ENCODE measurements around the gene RAPGEF1. TPM values are rescaled to one million over a fixed set of nuclear protein-coding genes. Genes with fewer than 3 reads are reported as not detected.

The RAPGEF1 gene
- total RNA-seq, 6 experiments from 2014 or later: 22.9 to 53.6 (median 30.2) TPM

DNA sequence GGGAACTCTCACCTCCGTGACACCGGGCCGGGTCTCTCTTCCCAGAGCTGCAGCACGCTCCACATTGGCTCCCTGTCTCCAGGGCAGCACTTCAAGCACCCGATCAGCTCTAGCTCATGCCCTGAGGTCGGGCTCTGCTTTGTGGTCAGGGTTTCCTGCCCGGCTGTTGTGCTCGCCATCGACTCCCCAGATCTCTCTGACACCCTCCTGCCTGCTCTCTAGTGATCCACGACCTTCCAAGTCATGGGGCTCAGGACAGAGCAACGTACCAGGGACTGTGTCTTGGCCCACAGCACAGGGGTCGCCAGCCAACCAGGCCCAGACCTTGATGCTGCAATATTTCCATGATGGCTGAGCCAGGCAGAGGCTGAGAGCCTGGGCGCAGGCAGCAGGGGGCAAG lies 149.4 kb downstream of the RAPGEF1 start:
- 59% methylated on average over 6 of the region's 13 CpGs for WGBS (ENCODE audit: insufficient coverage, low coverage, low lambda C conversion rate, missing lambda C conversion rate)
- H3K9me3 ChIP-seq: no peaks in the 10 kb centered on the region
- peaks cover 0 to 32% (median 7%) of the 10 kb centered on the region in 4 donors for H3K36me3 ChIP-seq
- H3K4me3 ChIP-seq: no peak overlapping the region
- H3K4me1 ChIP-seq: no peaks in the 10 kb centered on the region
- ATAC-seq (no peak), DNase-seq (peak in 2 of 3 donors; percentile 42 to 49)
- TF ChIP-seq, protein P1, sequence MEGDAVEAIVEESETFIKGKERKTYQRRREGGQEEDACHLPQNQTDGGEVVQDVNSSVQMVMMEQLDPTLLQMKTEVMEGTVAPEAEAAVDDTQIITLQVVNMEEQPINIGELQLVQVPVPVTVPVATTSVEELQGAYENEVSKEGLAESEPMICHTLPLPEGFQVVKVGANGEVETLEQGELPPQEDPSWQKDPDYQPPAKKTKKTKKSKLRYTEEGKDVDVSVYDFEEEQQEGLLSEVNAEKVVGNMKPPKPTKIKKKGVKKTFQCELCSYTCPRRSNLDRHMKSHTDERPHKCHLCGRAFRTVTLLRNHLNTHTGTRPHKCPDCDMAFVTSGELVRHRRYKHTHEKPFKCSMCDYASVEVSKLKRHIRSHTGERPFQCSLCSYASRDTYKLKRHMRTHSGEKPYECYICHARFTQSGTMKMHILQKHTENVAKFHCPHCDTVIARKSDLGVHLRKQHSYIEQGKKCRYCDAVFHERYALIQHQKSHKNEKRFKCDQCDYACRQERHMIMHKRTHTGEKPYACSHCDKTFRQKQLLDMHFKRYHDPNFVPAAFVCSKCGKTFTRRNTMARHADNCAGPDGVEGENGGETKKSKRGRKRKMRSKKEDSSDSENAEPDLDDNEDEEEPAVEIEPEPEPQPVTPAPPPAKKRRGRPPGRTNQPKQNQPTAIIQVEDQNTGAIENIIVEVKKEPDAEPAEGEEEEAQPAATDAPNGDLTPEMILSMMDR (IDR thresholded peaks at IDR 0.05): no peak
- TF ChIP-seq POLR2A (IDR thresholded peaks at IDR 0.05): no peak
- intact Hi-C loops (cut with DNase I): loop anchor here (2.0 to 5.0 kb wide), 2 partner anchors 147 to 150 kb away; partner anchors contain the start of gene RAPGEF1 (in 1 of the 2)
- H3K27ac ChIP-seq: no peak overlapping the region
- no peaks in the 10 kb centered on the region for H3K27me3 ChIP-seq

DNA sequence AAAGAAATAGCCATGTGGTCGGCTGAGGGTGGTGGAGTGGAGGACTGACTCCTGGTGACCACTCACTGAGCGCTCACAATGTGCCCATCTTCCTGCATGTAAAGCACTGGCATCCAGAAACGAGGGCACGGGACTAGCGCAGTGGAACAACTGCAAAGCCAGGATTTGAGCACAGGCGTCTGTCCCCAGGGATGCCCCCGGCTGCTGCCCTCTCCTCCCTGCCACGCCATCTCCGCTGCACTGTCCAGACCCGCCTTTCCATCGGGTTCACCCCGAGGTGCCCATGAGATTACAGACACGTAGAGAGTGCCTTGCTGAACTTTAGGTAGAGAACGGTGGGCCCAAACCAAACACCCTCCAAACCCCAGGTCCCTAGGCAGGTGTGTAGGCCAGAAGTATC lies 149.9 kb downstream of the RAPGEF1 start:
- ATAC-seq (no peak), DNase-seq (peak in 1 of 3 donors; percentile 43)
- H3K27ac ChIP-seq: no peak overlapping the region
- no peaks in the 10 kb centered on the region for H3K9me3 ChIP-seq
- no peaks in the 10 kb centered on the region for H3K4me1 ChIP-seq
- 65% methylated on average over 4 of the region's 14 CpGs for WGBS (ENCODE audit: insufficient coverage, low coverage, low lambda C conversion rate, missing lambda C conversion rate)
- intact Hi-C loops (cut with DNase I): loop anchor here (2.0 to 5.0 kb wide), 2 partner anchors 147 to 151 kb away; partner anchors contain the start of gene RAPGEF1 (in 1 of the 2)
- no peak overlapping the region for H3K4me3 ChIP-seq
- no peaks in the 10 kb centered on the region for H3K27me3 ChIP-seq
- TF ChIP-seq, protein P1 (IDR thresholded peaks at IDR 0.05): no peak
- TF ChIP-seq POLR2A (IDR thresholded peaks at IDR 0.05): no peak
- H3K36me3 ChIP-seq: peaks cover 0 to 31% (median 7%) of the 10 kb centered on the region in 4 donors

GRCh38 chr9:131589124-131589711 lies 150.7 kb downstream of the RAPGEF1 start:
- 93% methylated on average over 3 of the region's 16 CpGs for WGBS (ENCODE audit: insufficient coverage, low coverage, low lambda C conversion rate, missing lambda C conversion rate)
- peak in 2 of 3 donors; percentile 42 to 44 for DNase-seq
- no peaks in the 10 kb centered on the region for H3K27me3 ChIP-seq
- H3K36me3 ChIP-seq: peaks cover 0 to 35% (median 8%) of the 10 kb centered on the region in 4 donors
- ATAC-seq: no peak
- H3K9me3 ChIP-seq: no peaks in the 10 kb centered on the region
- no peaks in the 10 kb centered on the region for H3K4me1 ChIP-seq
- H3K4me3 ChIP-seq: no peak overlapping the region
- intact Hi-C loops (cut with DNase I): no loop called here
- TF ChIP-seq, protein P1 (IDR thresholded peaks at IDR 0.05): no peak
- no peak overlapping the region for H3K27ac ChIP-seq

- Histone ChIP-seq H3K9me3 (no peaks in the 10 kb centered on the region), H3K27me3 (no peaks in the 10 kb centered on the region), H3K36me3 (peaks cover 0 to 37% (median 10%) of the 10 kb centered on the region in 4 donors), H3K4me3 (no peak overlapping the region), H3K27ac (no peak overlapping the region), H3K4me1 (no peaks in the 10 kb centered on the region)
- TF ChIP-seq, protein P1 (IDR thresholded peaks at IDR 0.05): no peak
- TF ChIP-seq POLR2A (IDR thresholded peaks at IDR 0.05): no peak
- no CpG with 5 or more reads among the region's 9 CpGs for WGBS (ENCODE audit: insufficient coverage, low coverage, low lambda C conversion rate, missing lambda C conversion rate)
- DNase-seq (peak in 2 of 3 donors; percentile 44 to 45), ATAC-seq (no peak)
- intact Hi-C loops (cut with DNase I): no loop called here
Observed at GRCh38 chr9:131588396-131588795, 151.5 kb downstream of the RAPGEF1 start.
